ENCODE results near the gene BLID.

- no peak for TF ChIP-seq JUN (IDR thresholded peaks at IDR 0.05; ENCODE audit: low read depth, low read length)
- TF ChIP-seq EP300 (IDR thresholded peaks at IDR 0.05; ENCODE audit: borderline replicate concordance in 1 of 2, low read depth in 2 of 2, low read length in 2 of 2) = no peak
- TF ChIP-seq CTCF (IDR thresholded peaks at IDR 0.05; ENCODE audit: control extremely low read depth in 1 of 3, insufficient read depth in 1 of 3, low read depth in 1 of 3, low read length in 3 of 3) = no peak
- TF ChIP-seq POLR2A (IDR thresholded peaks at IDR 0.05; ENCODE audit: control extremely low read depth in 1 of 2, low read depth in 2 of 2, low read length in 2 of 2) = no peak
- TF ChIP-seq TAF7 (optimal IDR thresholded peaks at IDR 0.05; ENCODE audit: borderline replicate concordance, low read depth, low read length) = no peak
- TF ChIP-seq EZH2 (IDR thresholded peaks at IDR 0.05; ENCODE audit: low read depth, low read length, severe bottlenecking) = no peak
- TF ChIP-seq USF2 (IDR thresholded peaks at IDR 0.05; ENCODE audit: low read length) = no peak
- no peak for TF ChIP-seq CEBPB (IDR thresholded peaks at IDR 0.05; ENCODE audit: low read depth, low read length)
- no peak for TF ChIP-seq POLR2AphosphoS5 (IDR thresholded peaks at IDR 0.05; ENCODE audit: low read depth, low read length)
- TF ChIP-seq JUND (IDR thresholded peaks at IDR 0.05; ENCODE audit: low read length) = no peak
These were observed 11.7 kb downstream of the BLID start for GRCh38 chr11:122104341-122104740.
